Measurements from ENCODE around the gene IKBKE. TPM values are rescaled to one million over a fixed set of nuclear protein-coding genes. Genes with fewer than 3 reads are reported as not detected.

Gene IKBKE
- total RNA-seq, 1 donor from 2014 or later: 7.7 TPM

DNA sequence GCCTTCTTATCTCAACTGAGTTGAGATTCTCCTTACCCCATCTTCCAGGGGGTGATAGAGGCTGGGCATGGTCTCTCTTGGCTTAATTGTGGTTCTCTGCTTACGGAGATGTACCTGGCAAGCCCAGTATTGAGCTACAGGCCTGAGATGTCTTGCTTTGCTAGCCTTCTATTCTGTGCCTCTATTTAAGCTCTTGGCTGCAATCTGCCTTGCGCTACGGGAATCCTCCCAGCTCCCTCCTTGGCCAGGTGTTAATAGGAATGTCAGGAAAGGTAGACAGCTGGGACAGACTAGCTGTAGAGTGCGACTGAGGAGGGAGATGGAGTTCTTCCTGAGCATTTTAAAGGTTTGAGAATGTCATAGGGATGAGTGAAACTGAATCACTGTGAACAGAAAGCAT lies 10.6 kb upstream of the IKBKE start:
- DNase-seq (ENCODE audit: low spot score): no peak
- H3K27ac Mint-ChIP-seq (ENCODE audit: unreplicated experiment): no peak overlapping the region
- H3K4me1 Mint-ChIP-seq (ENCODE audit: low read depth): peaks cover 28% of the 10 kb centered on the region
- TF ChIP-seq, protein P1, sequence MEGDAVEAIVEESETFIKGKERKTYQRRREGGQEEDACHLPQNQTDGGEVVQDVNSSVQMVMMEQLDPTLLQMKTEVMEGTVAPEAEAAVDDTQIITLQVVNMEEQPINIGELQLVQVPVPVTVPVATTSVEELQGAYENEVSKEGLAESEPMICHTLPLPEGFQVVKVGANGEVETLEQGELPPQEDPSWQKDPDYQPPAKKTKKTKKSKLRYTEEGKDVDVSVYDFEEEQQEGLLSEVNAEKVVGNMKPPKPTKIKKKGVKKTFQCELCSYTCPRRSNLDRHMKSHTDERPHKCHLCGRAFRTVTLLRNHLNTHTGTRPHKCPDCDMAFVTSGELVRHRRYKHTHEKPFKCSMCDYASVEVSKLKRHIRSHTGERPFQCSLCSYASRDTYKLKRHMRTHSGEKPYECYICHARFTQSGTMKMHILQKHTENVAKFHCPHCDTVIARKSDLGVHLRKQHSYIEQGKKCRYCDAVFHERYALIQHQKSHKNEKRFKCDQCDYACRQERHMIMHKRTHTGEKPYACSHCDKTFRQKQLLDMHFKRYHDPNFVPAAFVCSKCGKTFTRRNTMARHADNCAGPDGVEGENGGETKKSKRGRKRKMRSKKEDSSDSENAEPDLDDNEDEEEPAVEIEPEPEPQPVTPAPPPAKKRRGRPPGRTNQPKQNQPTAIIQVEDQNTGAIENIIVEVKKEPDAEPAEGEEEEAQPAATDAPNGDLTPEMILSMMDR (IDR thresholded peaks at IDR 0.05): no peak
- H3K27me3 Mint-ChIP-seq (ENCODE audit: low read depth): no peaks in the 10 kb centered on the region
- no peaks in the 10 kb centered on the region for H3K9me3 Mint-ChIP-seq (ENCODE audit: low read depth)
- H3K4me3 Mint-ChIP-seq (ENCODE audit: unreplicated experiment): no peak overlapping the region
- H3K36me3 Mint-ChIP-seq (ENCODE audit: low read depth): peaks cover 18% of the 10 kb centered on the region

- DNase-seq (ENCODE audit: low spot score): no peak
- H3K4me3 Mint-ChIP-seq (ENCODE audit: unreplicated experiment): no peak overlapping the region
- H3K9me3 Mint-ChIP-seq (ENCODE audit: low read depth): no peaks in the 10 kb centered on the region
- peaks cover 14% of the 10 kb centered on the region for H3K36me3 Mint-ChIP-seq (ENCODE audit: low read depth)
- H3K27me3 Mint-ChIP-seq (ENCODE audit: low read depth): no peaks in the 10 kb centered on the region
- no peak overlapping the region for H3K27ac Mint-ChIP-seq (ENCODE audit: unreplicated experiment)
- H3K4me1 Mint-ChIP-seq (ENCODE audit: low read depth): peaks cover 23% of the 10 kb centered on the region
- TF ChIP-seq, protein P1 (IDR thresholded peaks at IDR 0.05): no peak
Measured at GRCh38 chr1:206460836-206461426, 9.3 kb upstream of the IKBKE start.

DNA sequence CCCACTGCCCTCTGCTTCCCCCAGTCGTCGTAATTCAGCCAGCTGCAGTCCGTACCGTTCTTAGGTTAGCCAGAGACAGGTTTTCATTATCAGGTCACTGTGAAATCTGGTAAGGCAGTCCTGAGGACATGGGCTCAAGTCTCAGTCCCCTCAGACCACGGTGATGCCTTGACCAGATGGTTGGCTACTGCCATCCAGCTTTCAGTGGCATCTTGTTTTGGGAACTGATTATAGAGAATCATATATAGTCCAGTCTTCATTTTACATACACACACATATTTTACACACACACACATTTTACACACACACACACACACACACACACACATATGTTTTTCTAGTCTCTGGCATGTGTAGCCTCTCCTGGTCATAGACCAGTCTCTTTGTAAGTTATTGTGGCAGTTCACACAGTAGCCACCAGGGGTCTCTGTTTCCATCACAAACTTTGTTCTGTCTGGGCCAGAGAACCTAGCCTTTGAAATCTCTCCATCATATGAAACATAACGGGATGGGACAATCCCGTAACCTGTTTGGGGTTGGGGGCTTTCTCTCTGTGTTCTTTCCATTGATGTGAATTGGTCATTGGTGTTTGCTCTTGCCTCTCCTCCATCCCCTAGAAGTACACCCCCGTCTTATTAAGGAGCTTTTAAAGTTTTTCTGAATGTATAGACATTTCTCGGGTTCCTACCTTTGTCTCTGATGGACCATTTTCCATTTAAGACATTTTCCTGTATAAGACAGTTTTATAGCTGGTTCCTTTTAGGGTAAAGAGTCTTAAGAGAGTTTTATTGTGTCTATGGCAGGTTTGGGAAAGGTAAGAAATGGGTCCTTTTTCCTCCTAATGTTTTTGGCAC lies 8.4 kb upstream of the IKBKE start:
- H3K27me3 Mint-ChIP-seq (ENCODE audit: low read depth): peaks cover 3% of the 10 kb centered on the region
- no peaks in the 10 kb centered on the region for H3K9me3 Mint-ChIP-seq (ENCODE audit: low read depth)
- no peak overlapping the region for H3K4me3 Mint-ChIP-seq (ENCODE audit: unreplicated experiment)
- H3K4me1 Mint-ChIP-seq (ENCODE audit: low read depth): peaks cover 19% of the 10 kb centered on the region
- TF ChIP-seq, protein P1 (IDR thresholded peaks at IDR 0.05): peak; percentile 86
- H3K36me3 Mint-ChIP-seq (ENCODE audit: low read depth): peaks cover 12% of the 10 kb centered on the region
- no peak overlapping the region for H3K27ac Mint-ChIP-seq (ENCODE audit: unreplicated experiment)
- no peak for DNase-seq (ENCODE audit: low spot score)

GRCh38 chr1:206463137-206463536 lies 7.1 kb upstream of the IKBKE start:
- peaks cover 12% of the 10 kb centered on the region for H3K36me3 Mint-ChIP-seq (ENCODE audit: low read depth)
- no peaks in the 10 kb centered on the region for H3K9me3 Mint-ChIP-seq (ENCODE audit: low read depth)
- DNase-seq (ENCODE audit: low spot score): no peak
- H3K4me3 Mint-ChIP-seq (ENCODE audit: unreplicated experiment): no peak overlapping the region
- TF ChIP-seq, protein P1 (IDR thresholded peaks at IDR 0.05): no peak
- peaks cover 4% of the 10 kb centered on the region for H3K27me3 Mint-ChIP-seq (ENCODE audit: low read depth)
- H3K4me1 Mint-ChIP-seq (ENCODE audit: low read depth): peaks cover 16% of the 10 kb centered on the region
- no peak overlapping the region for H3K27ac Mint-ChIP-seq (ENCODE audit: unreplicated experiment)

GRCh38 chr1:206463911-206464310 lies 6.4 kb upstream of the IKBKE start:
- Mint-ChIP-seq H3K27me3 (ENCODE audit: low read depth) (peaks cover 4% of the 10 kb centered on the region), H3K9me3 (ENCODE audit: low read depth) (no peaks in the 10 kb centered on the region), H3K4me1 (ENCODE audit: low read depth) (peaks cover 21% of the 10 kb centered on the region), H3K36me3 (ENCODE audit: low read depth) (peaks cover 9% of the 10 kb centered on the region), H3K4me3 (ENCODE audit: unreplicated experiment) (no peak overlapping the region), H3K27ac (ENCODE audit: unreplicated experiment) (no peak overlapping the region)
- DNase-seq (ENCODE audit: low spot score): no peak
- TF ChIP-seq, protein P1 (IDR thresholded peaks at IDR 0.05): no peak
